Suprapubic skin (tissue), 4 donors: ENCODE results near the gene NECAB3. TPM values are rescaled to one million over a fixed set of nuclear protein-coding genes. Genes with fewer than 3 reads are reported as not detected.

Experiments used
- DNase-seq, 2 donors: peaks; one replicate each; pipeline ENCODE4 v3.0.0-alpha.2; 2019; ENCODE audit warnings: low spot score in 2 of 2
- H3K27ac ChIP-seq: fragments of 200-600 bp; sonication (generic); one replicate; pipeline ENCODE4 v1.5.1; 2019
- H3K27me3 ChIP-seq: fragments of 200-600 bp; sonication (generic); one replicate; pipeline ENCODE4 v1.5.1; 2019
- H3K36me3 ChIP-seq: fragments of 200-600 bp; sonication (generic); one replicate; pipeline ENCODE4 v1.5.1; 2019
- H3K4me1 ChIP-seq: fragments of 200-600 bp; sonication (generic); one replicate; pipeline ENCODE4 v1.5.1; 2019
- H3K4me3 ChIP-seq: fragments of 200-600 bp; sonication (generic); one replicate; pipeline ENCODE4 v1.5.1; 2019; ENCODE audit warnings: mild to moderate bottlenecking
- H3K9me3 ChIP-seq: fragments of 200-600 bp; sonication (generic); one replicate; pipeline ENCODE4 v1.5.1; 2019
- CTCF ChIP-seq, 2 donors: fragments of 200-600 bp in 1 of 2; fragments of 450-650 bp in 1 of 2; sonication (generic) in 1 of 2; IDR thresholded peaks; one replicate each; pipeline ENCODE4 v1.5.1; 2016 to 2019; ENCODE audit warnings: antibody characterized with exemption in 2 of 2, mild to moderate bottlenecking in 1 of 2, moderate library complexity in 1 of 2
- EP300 ChIP-seq: sonication (generic); formaldehyde crosslinking; IDR thresholded peaks from one replicate; pipeline ENCODE4 v1.6.1; 2017; ENCODE audit warnings: antibody characterized with exemption
- POLR2A ChIP-seq, 2 donors: fragments of 450-650 bp; IDR thresholded peaks; one replicate each; pipeline ENCODE4 v1.6.1; 2017; ENCODE audit warnings: antibody characterized with exemption in 2 of 2, mild to moderate bottlenecking in 2 of 2, moderate library complexity in 2 of 2
- POLR2AphosphoS5 ChIP-seq, 3 donors: sonication (generic); formaldehyde crosslinking; IDR thresholded peaks; one replicate each; pipeline ENCODE4 v1.6.1; 2017; ENCODE audit warnings: antibody characterized with exemption in 3 of 3
- WGBS: methylation state at CpG from one replicate; pipeline ENCODE4 v1.1.5; 2018; 5-methylcytosine and 5-hydroxymethylcytosine counted together
- total RNA-seq, 4 donors: library from RNA; depleted of rRNA; stranded (reverse); fragments of >200 nt; gene quantifications; one replicate each; pipeline ENCODE4 v1.1.0, GENCODE V29; 2016

The NECAB3 gene
- total RNA-seq, 4 donors from 2014 or later: 19.9 to 37.5 (median 22.1) TPM

- DNase-seq: no peak
- H3K9me3 ChIP-seq: no peaks in the 10 kb centered on the region
- H3K4me3 ChIP-seq: no peak overlapping the region
- no peaks in the 10 kb centered on the region for H3K27me3 ChIP-seq
- H3K4me1 ChIP-seq: peaks cover 27% of the 10 kb centered on the region
- no peak overlapping the region for H3K27ac ChIP-seq
- 84% methylated on average over 10 of the region's 32 CpGs for WGBS
- TF ChIP-seq CTCF (IDR thresholded peaks at IDR 0.05): no peak
- TF ChIP-seq POLR2AphosphoS5 (IDR thresholded peaks at IDR 0.05): no peak
- no peak for TF ChIP-seq POLR2A (IDR thresholded peaks at IDR 0.05)
- TF ChIP-seq EP300: no peak
- peaks cover 33% of the 10 kb centered on the region for H3K36me3 ChIP-seq
Measured at GRCh38 chr20:33659341-33660034, 14.7 kb downstream of the NECAB3 start.

- Histone ChIP-seq H3K9me3 (no peaks in the 10 kb centered on the region), H3K27ac (no peak overlapping the region), H3K27me3 (no peaks in the 10 kb centered on the region), H3K4me3 (no peak overlapping the region), H3K4me1 (peaks cover 27% of the 10 kb centered on the region), H3K36me3 (peaks cover 33% of the 10 kb centered on the region)
- 98% methylated on average over 4 of the region's 4 CpGs for WGBS
- no peak for DNase-seq
- TF ChIP-seq CTCF (IDR thresholded peaks at IDR 0.05) (no peak), POLR2AphosphoS5 (IDR thresholded peaks at IDR 0.05) (no peak), EP300 (no peak), POLR2A (IDR thresholded peaks at IDR 0.05) (no peak)
Measured at GRCh38 chr20:33658929-33659328, 15.3 kb downstream of the NECAB3 start.

- peaks cover 33% of the 10 kb centered on the region for H3K36me3 ChIP-seq
- no peak for TF ChIP-seq CTCF (IDR thresholded peaks at IDR 0.05)
- DNase-seq: no peak
- H3K27me3 ChIP-seq: no peaks in the 10 kb centered on the region
- no peak overlapping the region for H3K27ac ChIP-seq
- no peak overlapping the region for H3K4me3 ChIP-seq
- no peaks in the 10 kb centered on the region for H3K9me3 ChIP-seq
- 96% methylated on average over 5 of the region's 8 CpGs for WGBS
- peaks cover 29% of the 10 kb centered on the region for H3K4me1 ChIP-seq
Measured at GRCh38 chr20:33658510-33658909, 15.7 kb downstream of the NECAB3 start.

- H3K4me3 ChIP-seq: no peak overlapping the region
- H3K36me3 ChIP-seq: peaks cover 33% of the 10 kb centered on the region
- H3K27ac ChIP-seq: no peak overlapping the region
- no peaks in the 10 kb centered on the region for H3K27me3 ChIP-seq
- TF ChIP-seq POLR2A (IDR thresholded peaks at IDR 0.05): no peak
- DNase-seq: no peak
- H3K9me3 ChIP-seq: no peaks in the 10 kb centered on the region
- peaks cover 28% of the 10 kb centered on the region for H3K4me1 ChIP-seq
- 97% methylated on average over 6 of the region's 12 CpGs for WGBS
Measured at GRCh38 chr20:33657704-33658095, 16.5 kb downstream of the NECAB3 start.

GRCh38 chr20:33656783-33657703 lies 17.2 kb downstream of the NECAB3 start:
- H3K4me1 ChIP-seq: peaks cover 27% of the 10 kb centered on the region
- peaks cover 33% of the 10 kb centered on the region for H3K36me3 ChIP-seq
- no peak overlapping the region for H3K4me3 ChIP-seq
- TF ChIP-seq CTCF (IDR thresholded peaks at IDR 0.05) (no peak), POLR2AphosphoS5 (IDR thresholded peaks at IDR 0.05) (no peak), POLR2A (IDR thresholded peaks at IDR 0.05) (no peak), EP300 (no peak)
- no peak overlapping the region for H3K27ac ChIP-seq
- no peaks in the 10 kb centered on the region for H3K27me3 ChIP-seq
- DNase-seq: no peak
- 94% methylated on average over 7 of the region's 17 CpGs for WGBS
- no peaks in the 10 kb centered on the region for H3K9me3 ChIP-seq
